C4-2B (cell line): ENCODE measurements around the gene CD101.

Experiments used
- CTCF ChIP-seq: fragments of 450-650 bp; conservative IDR thresholded peaks from 2 replicates; pipeline ENCODE4 v1.5.1; 2017; ENCODE audit warnings: mild to moderate bottlenecking
- ZFX ChIP-seq: fragments of 450-650 bp; IDR thresholded peaks from 2 replicates; pipeline ENCODE4 v1.6.1; 2017

- TF ChIP-seq CTCF (no peak), ZFX (no peak)
Observed at GRCh38 chr1:117077267-117077666, 75.7 kb downstream of the CD101 start.
